ENCODE data around the gene FBXW4.

The FBXW4 gene

GRCh38 chr10:101618871-101619270 is 76.1 kb downstream of the FBXW4 start:
- no peak overlapping the region for H3K27ac ChIP-seq
- TF ChIP-seq CTCF (IDR thresholded peaks at IDR 0.05) (no peak), ZFX (IDR thresholded peaks at IDR 0.05; ENCODE audit: borderline replicate concordance) (no peak)

GRCh38 chr10:101617824-101618568 is 77.0 kb downstream of the FBXW4 start:
- TF ChIP-seq CTCF (IDR thresholded peaks at IDR 0.05) = no peak
- no peak for TF ChIP-seq ZFX (IDR thresholded peaks at IDR 0.05; ENCODE audit: borderline replicate concordance)
- H3K27ac ChIP-seq = no peak overlapping the region

- no peak overlapping the region for H3K27ac ChIP-seq
- TF ChIP-seq ZFX (IDR thresholded peaks at IDR 0.05; ENCODE audit: borderline replicate concordance) (no peak), CTCF (IDR thresholded peaks at IDR 0.05) (no peak)
Observed at GRCh38 chr10:101617102-101617823, 77.7 kb downstream of the FBXW4 start.

- no peak overlapping the region for H3K27ac ChIP-seq
- TF ChIP-seq ZFX (IDR thresholded peaks at IDR 0.05; ENCODE audit: borderline replicate concordance) = no peak
- no peak for TF ChIP-seq CTCF (IDR thresholded peaks at IDR 0.05)
Observed at GRCh38 chr10:101616415-101617101, 78.4 kb downstream of the FBXW4 start.

GRCh38 chr10:101615525-101616116 is 79.3 kb downstream of the FBXW4 start:
- no peak overlapping the region for H3K27ac ChIP-seq
- TF ChIP-seq CTCF (IDR thresholded peaks at IDR 0.05) (no peak), ZFX (IDR thresholded peaks at IDR 0.05; ENCODE audit: borderline replicate concordance) (no peak)

GRCh38 chr10:101614663-101615524 is 80.1 kb downstream of the FBXW4 start:
- no peak overlapping the region for H3K27ac ChIP-seq
- no peak for TF ChIP-seq CTCF (IDR thresholded peaks at IDR 0.05)

Measured in 22Rv1 (cell line).